Measurements from ENCODE around the gene AMH. TPM values are rescaled to one million over a fixed set of nuclear protein-coding genes. Genes with fewer than 3 reads are reported as not detected.

AMH gene
- polyA plus RNA-seq, 3 donors = 0.12 TPM; not detected in 2

DNA sequence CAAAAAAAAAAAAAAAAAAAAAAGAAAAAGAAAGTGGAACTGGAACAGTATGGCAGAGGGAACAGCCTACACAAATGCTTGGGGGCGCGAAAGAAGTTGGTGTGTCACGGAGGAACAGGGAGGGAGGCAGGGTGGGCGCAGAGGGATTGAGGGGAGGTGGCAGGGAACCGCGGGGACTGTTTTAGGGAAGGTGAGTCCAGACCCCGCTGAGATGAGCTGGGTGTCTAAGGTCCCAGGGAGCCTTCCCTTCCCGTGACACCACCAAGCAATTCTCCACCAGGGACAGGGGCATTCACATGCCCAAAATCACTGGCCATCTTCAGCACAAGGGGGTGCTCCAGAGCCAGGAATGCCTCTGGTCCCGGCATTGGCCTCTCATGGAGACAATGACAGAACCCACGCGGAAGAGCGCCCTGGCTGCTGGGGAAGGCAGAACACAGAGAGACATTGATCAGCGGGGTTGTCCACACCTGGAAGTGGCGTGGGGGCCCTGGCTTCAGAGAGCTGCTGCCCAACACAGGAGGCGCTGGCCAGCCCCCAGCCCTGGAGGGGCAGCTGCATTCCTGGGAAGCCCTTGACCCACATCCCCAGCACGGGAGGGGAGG is 25.9 kb downstream of the AMH start:
- Histone ChIP-seq H3K27me3 (ENCODE audit: control insufficient read depth in 2 of 2, insufficient read depth in 2 of 2, low read length in 2 of 2) (no peaks in the 10 kb centered on the region), H4K20me1 (ENCODE audit: insufficient read depth, low read length) (peaks cover 88% of the 10 kb centered on the region), H3K4me1 (ENCODE audit: control insufficient read depth in 1 of 2, insufficient read depth in 2 of 2, low read length in 2 of 2) (peaks cover 42 to 54% of the 10 kb centered on the region in 2 donors), H3K36me3 (replicated peaks in 1 of 2; ENCODE audit: control insufficient read depth in 1 of 2, insufficient read depth in 2 of 2, low read length in 2 of 2) (peaks cover 33 to 40% of the 10 kb centered on the region in 2 donors), H2AFZ (ENCODE audit: insufficient read depth, low read depth, low read length, poor library complexity, severe bottlenecking) (no peak overlapping the region), H3K4me2 (replicated peaks; ENCODE audit: extremely low read depth, low read length, poor library complexity, severe bottlenecking) (peak overlapping the region; percentile 46), H3K4me3 (replicated peaks in 1 of 3; ENCODE audit: low read depth in 2 of 3, low read length in 3 of 3) (peak overlapping the region in 1 of 3 experiments; percentile 100), H3K9ac (ENCODE audit: insufficient read depth, low read length, poor library complexity, severe bottlenecking) (no peak overlapping the region), H3K9me3 (replicated peaks in 1 of 2; ENCODE audit: control insufficient read depth in 1 of 2, insufficient read depth in 1 of 2, low read length in 2 of 2) (no peaks in the 10 kb centered on the region), H3K79me2 (ENCODE audit: insufficient read depth, low read length) (peaks cover 70% of the 10 kb centered on the region), H3K27ac (ENCODE audit: low read depth in 1 of 2, low read length in 2 of 2) (peak overlapping the region; percentile 40 to 71)
- peaks cover 0 to 5% (median 2%) of the 10 kb centered on the region in 3 donors for H3K27me3 Mint-ChIP-seq (ENCODE audit: low read depth in 3 of 3)
- H3K36me3 Mint-ChIP-seq = peaks cover 34 to 66% of the 10 kb centered on the region in 2 donors
- intact Hi-C loops (cut with micrococcal nuclease) = loop anchor here (5.0 to 10.0 kb wide), 4 partner anchors 42 to 340 kb away; partner anchors contain the start of genes DOT1L (in 1 of the 2), LSM7 (in 1 of the 2) and SPPL2B (in 1 of the 2)
- 46% methylated on average over 10 of the region's 16 CpGs for WGBS (ENCODE audit: insufficient coverage)
- H3K27ac Mint-ChIP-seq = peak overlapping the region; percentile 35 to 92 (median 85)
- DNase-seq = peak; percentile 56 to 67 (median 65)
- H3K9me3 Mint-ChIP-seq = peaks cover 0 to 2% (median 0%) of the 10 kb centered on the region in 7 donors
- TF ChIP-seq, protein P1, sequence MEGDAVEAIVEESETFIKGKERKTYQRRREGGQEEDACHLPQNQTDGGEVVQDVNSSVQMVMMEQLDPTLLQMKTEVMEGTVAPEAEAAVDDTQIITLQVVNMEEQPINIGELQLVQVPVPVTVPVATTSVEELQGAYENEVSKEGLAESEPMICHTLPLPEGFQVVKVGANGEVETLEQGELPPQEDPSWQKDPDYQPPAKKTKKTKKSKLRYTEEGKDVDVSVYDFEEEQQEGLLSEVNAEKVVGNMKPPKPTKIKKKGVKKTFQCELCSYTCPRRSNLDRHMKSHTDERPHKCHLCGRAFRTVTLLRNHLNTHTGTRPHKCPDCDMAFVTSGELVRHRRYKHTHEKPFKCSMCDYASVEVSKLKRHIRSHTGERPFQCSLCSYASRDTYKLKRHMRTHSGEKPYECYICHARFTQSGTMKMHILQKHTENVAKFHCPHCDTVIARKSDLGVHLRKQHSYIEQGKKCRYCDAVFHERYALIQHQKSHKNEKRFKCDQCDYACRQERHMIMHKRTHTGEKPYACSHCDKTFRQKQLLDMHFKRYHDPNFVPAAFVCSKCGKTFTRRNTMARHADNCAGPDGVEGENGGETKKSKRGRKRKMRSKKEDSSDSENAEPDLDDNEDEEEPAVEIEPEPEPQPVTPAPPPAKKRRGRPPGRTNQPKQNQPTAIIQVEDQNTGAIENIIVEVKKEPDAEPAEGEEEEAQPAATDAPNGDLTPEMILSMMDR (IDR thresholded peaks at IDR 0.05) = peak; percentile 64
- peak overlapping the region in 1 of 2 donors; percentile 20 for H3K4me3 Mint-ChIP-seq
- peaks cover 45% of the 10 kb centered on the region for H3K4me1 Mint-ChIP-seq

DNA sequence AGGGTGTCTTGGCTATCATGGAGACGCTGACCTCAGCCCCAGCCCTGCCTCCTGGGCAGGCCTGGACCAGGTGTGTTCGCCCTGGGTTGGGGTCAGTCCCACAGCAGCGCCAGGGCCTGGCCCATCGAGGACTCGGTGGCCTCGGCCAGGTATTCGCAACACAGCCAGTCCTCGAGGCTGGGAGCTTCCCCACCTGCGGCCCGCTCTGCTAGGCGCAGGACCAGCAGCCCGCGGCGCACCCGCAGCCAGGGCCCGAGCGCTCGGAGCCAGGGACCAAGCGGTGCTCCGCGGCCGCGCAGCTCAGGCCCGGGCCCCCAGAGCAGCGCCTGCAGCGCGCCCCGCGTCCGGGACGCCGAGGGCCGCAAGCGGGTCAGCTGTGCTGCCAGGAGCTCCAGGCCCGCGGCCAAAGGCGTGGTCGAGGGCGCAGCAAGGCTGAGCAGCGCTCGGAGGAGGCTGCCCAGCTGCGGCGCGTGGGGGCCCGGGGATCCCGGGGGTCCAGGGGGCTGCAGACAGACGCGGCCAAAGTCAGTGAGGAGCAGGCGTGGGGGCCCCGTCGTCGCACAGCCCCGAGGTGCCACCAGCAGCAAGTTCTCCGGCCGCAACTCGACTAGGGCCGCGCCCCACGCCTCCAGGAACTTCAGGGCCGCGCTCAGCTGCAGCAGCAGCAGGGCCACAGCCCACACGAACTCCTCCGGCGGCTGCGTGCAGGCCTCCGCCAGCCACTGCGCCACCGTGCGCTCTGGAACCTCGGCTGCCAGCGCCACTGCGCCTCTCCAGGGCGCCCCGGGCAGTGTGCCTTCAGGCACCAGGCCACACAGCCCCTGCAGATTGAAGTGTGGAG is 26.7 kb downstream of the AMH start:
- H3K9me3 ChIP-seq (replicated peaks in 1 of 2; ENCODE audit: control insufficient read depth in 1 of 2, insufficient read depth in 1 of 2, low read length in 2 of 2) = no peaks in the 10 kb centered on the region
- 90% methylated on average over 74 of the region's 74 CpGs for whole genome bisulfite sequencing (ENCODE audit: insufficient coverage)
- H3K4me1 Mint-ChIP-seq = peaks cover 53% of the 10 kb centered on the region
- peaks cover 0 to 2% (median 0%) of the 10 kb centered on the region in 7 donors for H3K9me3 Mint-ChIP-seq
- peak overlapping the region in 1 of 7 donors; percentile 6 for H3K27ac Mint-ChIP-seq
- peaks cover 34 to 66% of the 10 kb centered on the region in 2 donors for H3K36me3 Mint-ChIP-seq
- H3K4me3 Mint-ChIP-seq = no peak overlapping the region
- peaks cover 90% of the 10 kb centered on the region for H4K20me1 ChIP-seq (ENCODE audit: insufficient read depth, low read length)
- H3K27me3 ChIP-seq (ENCODE audit: control insufficient read depth in 2 of 2, insufficient read depth in 2 of 2, low read length in 2 of 2) = no peaks in the 10 kb centered on the region
- TF ChIP-seq, protein P1 (IDR thresholded peaks at IDR 0.05) = no peak
- no peak overlapping the region for H3K27ac ChIP-seq (ENCODE audit: low read depth in 1 of 2, low read length in 2 of 2)
- H2AFZ ChIP-seq (ENCODE audit: insufficient read depth, low read depth, low read length, poor library complexity, severe bottlenecking) = no peak overlapping the region
- H3K9ac ChIP-seq (ENCODE audit: insufficient read depth, low read length, poor library complexity, severe bottlenecking) = no peak overlapping the region
- no peak overlapping the region for H3K4me3 ChIP-seq (replicated peaks in 1 of 3; ENCODE audit: low read depth in 2 of 3, low read length in 3 of 3)
- intact Hi-C loops (cut with micrococcal nuclease) = loop anchor here (5.0 to 10.0 kb wide), 2 partner anchors 41 to 339 kb away; no protein-coding TSS in a partner anchor
- H3K27me3 Mint-ChIP-seq (ENCODE audit: low read depth in 3 of 3) = peaks cover 0 to 9% (median 2%) of the 10 kb centered on the region in 3 donors
- peaks cover 48 to 61% of the 10 kb centered on the region in 2 donors for H3K4me1 ChIP-seq (ENCODE audit: control insufficient read depth in 1 of 2, insufficient read depth in 2 of 2, low read length in 2 of 2)
- H3K79me2 ChIP-seq (ENCODE audit: insufficient read depth, low read length) = peaks cover 67% of the 10 kb centered on the region
- H3K36me3 ChIP-seq (replicated peaks in 1 of 2; ENCODE audit: control insufficient read depth in 1 of 2, insufficient read depth in 2 of 2, low read length in 2 of 2) = peaks cover 33 to 40% of the 10 kb centered on the region in 2 donors
- no peak for DNase-seq
- H3K4me2 ChIP-seq (replicated peaks; ENCODE audit: extremely low read depth, low read length, poor library complexity, severe bottlenecking) = peak overlapping the region; percentile 46

All from CD14-positive monocyte (primary cell).